DMS153 (cell line): ENCODE measurements around the gene HAO2.
"Not testable (repeated sequence)": the region's sequence is repeated elsewhere in the genome, so short reads cannot be mapped to it uniquely, and the experiment has no call there.

Experiments used
- DNase-seq: peaks from one replicate; lab custom pipeline; 2025; lab: John Stamatoyannopoulos, UW

Gene HAO2

GRCh38 chr1:119347858-119348257 is 20.7 kb upstream of the HAO2 start:
- DNase-seq: no peak

GRCh38 chr1:119348941-119349340 is 19.6 kb upstream of the HAO2 start:
- DNase-seq: no peak

DNA sequence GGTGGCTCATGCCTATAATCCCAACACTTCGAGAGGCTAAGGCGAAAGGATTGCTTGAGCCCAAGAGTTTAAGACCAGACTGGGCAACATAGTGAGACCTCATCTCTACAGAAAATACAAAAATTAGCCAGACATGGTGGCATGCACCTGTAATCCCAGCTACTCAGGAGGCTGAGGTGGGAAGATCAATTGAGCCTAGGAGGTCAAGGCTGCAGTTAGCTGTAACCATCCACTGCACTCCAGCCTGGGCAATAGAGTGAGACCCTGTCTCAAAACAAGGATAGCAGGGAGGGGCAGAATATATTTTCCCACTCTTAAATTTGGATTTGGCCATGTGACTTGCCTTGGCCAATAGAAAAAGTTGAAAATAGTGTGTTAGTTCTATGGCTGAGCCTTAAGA is 17.7 kb upstream of the HAO2 start:
- DNase-seq: not testable (repeated sequence)

GRCh38 chr1:119351997-119352396 is 16.6 kb upstream of the HAO2 start:
- no peak for DNase-seq

- no peak for DNase-seq
Observed at GRCh38 chr1:119353836-119354235, 14.7 kb upstream of the HAO2 start.

DNA sequence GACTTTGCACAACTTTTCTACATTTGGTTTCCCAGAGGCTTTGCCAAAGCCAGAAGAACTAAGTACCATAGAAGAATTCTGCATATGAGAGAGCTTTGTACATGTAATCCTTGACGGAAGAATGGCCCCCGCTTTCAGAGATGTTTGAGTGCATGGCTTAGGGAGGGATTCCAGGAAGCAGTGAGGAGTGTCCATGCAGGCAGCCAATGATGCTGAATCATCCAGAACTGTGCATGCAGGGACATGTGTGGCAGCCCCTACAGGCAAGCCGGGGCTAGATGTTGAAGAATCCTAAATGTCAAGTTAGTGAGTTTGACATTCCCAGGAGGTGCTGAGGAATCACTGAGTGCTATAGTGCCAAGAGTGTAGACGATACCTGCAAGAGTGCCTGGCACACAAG is 9.9 kb upstream of the HAO2 start:
- no peak for DNase-seq

DNA sequence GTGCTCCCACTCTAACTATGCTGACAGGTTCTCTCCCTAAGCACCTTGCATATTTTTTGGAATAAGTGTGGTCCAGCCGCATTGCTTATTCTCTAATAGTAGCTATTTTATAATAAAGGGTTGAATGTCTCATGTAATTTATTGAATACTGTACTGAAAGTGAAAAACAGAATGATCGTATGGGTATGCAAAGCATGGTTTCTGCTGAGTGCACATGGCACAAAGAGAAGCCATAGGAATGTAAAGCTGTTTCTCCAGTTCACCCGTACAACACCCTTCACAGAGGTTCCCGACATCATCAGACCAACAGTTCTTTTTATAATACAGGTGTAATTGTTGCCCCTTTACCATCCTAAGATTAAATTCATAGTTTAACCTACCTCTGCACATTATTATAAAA is 8.9 kb upstream of the HAO2 start:
- DNase-seq: no peak

DNA sequence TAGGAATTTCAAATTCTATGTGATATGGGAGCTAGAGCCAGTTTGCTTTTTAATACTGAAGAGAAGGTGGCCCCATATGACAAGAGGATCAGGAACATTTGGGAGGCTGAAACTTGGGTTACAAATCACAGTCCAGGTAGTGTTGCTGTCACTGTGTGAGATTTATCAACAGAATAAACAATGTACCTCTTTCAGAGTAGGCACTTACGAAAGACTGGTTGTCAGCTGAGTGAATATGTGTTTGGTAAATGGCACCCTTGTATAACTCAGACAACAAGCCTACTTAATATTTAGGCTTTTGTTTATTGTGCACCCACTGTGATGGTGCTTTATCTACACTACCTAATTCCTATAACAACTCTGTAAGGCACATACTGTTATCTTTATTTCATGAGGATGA is 7.4 kb upstream of the HAO2 start:
- no peak for DNase-seq

DNA sequence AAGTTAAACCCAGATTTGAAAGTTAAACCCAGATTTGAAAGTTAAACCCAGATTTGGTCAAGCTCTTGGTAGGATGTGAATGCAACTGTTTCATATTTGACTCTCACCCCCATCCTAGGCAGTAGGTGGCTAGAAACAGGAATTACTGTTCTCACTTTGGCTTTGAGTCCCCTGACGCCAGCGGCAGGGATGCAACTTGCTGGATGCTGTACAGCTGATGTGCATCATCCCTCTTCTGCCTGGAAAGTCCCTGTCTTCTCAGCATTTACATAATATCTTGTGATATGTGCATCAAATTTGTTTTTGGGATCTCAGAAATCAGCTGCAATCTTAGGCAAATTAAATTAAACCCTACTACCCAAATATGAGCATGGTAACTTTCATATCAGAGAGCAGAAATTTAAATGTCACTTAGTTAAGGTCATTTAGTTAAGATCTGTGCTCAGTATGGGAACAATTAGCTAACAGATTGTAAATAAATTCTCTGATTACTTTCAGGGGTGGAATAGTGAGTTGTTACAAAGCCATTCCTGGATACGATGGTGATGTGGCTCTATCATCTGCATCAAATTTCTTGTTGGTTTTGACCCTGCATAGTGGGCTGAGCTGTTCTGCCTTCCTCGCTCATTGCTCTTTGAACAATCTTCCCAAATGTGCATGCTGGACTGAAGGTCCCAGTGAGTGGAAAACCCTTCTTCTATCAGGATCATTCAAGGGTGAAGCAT is 6.8 kb upstream of the HAO2 start:
- DNase-seq: no peak

- DNase-seq: no peak
Observed at GRCh38 chr1:119363162-119363561, 5.4 kb upstream of the HAO2 start.

GRCh38 chr1:119364640-119365039 is 3.9 kb upstream of the HAO2 start:
- DNase-seq: no peak

DNA sequence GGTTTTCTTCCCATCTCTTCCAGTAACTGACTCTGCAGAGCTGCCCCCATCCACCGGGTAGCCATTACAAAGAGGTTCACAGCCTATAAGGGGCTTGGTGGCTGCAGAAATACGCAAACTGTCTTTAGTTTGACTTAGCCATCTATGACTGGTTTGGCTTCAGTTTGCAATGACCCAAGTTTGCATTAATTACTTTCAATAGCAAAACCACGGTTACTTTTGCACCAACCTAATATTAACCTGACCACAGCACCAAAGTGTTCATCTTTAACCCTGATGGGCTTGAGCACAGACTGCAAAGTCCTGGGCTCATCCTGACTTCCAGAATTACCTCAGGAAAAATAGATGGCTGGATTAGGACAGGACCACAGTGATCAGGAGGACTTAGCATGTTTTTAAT is 2.2 kb upstream of the HAO2 start:
- DNase-seq: no peak

GRCh38 chr1:119367432-119368124 is 1.0 kb upstream of the HAO2 start:
- no peak for DNase-seq

DNA sequence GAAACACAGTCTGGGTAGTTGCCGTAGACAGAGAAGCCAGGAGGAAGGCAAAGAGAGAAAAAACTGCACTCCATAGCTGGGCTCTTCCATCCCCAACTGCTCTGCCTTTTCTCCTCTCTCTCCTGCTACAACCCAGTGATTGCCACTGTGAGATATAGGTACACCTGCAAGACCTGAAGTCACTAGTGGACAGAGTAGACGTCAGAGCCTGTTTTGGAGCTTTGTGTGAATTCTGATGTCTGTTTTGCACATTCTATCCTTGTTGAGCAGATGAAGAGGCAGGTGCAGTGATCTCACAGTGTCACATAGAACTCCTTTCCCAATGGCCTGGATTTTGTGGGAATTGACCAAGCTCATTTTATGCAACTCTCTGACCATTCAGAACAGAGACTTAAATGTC is 2.2 kb downstream of the HAO2 start:
- DNase-seq: no peak

DNA sequence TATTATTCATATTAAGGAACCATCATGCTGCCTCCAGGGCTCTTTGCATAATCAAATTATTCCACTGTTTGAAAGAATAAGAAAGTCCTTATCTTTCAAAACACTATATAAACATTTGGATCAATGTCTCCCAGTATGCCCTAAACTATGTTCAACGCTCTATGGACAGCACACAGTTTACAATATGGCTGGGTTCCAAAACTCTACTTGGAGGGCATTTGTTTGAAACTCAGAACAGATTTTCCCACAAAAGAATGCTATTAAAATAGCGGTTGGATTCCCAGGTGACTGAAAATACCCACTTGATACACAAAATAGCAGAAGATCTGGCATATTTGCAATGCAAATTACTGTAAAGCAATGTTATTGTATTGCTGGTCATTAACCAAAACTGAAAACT is 3.2 kb downstream of the HAO2 start:
- no peak for DNase-seq

DNA sequence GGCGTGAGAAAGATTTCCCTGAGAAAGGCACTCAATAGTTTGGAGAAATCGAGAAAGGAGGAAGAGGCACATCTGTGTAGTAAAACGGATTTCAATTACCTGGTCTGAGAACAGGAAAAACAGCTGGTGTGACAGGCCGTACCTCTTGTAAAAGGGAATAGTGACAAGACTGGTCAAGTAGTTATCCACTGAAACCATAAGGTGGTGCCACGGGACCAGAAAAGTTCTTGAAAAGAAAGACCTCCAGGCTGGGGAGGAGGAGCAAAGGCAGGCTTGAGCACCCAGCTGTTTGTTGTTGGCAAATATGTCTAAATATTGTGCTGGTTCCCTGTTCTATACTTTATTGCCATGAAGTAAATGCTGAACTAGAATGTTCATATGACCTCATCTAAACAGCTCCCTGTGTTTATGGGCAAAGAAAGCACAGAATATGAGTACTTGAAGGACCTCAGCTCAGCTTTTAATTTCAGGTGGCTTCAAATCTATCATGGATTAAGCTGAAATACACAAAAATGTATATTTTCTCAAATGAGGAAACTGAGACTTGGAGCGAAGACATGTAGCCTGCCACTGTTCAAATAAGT is 4.0 kb downstream of the HAO2 start:
- no peak for DNase-seq

- DNase-seq: no peak
Observed at GRCh38 chr1:119373465-119373864, 4.9 kb downstream of the HAO2 start.

DNA sequence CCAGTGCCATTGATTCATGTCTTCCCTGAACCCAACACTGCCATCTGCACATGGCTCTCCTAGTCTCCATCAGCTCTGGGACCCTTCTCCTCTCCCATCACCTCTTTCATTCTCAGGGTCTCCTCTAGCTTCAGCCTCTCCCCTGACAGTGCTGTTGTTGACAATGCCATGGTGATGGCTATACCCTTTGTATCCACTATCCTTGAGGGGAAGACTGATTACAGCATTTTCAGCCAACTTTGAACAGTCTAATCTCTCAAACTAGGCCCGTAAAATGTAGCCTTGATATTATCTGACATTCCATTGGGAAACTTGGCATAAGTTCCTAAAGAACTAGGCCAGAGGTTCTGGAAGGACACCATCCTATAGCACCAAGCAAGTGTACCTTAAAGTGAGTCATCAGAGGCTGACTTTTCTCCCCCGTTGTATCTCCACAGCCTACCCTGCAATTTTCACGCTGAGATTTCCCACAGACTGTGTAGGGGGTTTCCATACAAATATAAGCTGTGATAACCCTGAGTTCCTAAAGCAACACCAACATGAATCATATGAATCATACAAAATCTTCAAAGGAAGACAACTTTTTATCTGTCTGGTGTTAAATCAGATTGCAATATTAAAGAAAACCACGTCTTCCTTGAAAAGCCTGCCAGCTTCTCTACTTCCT is 5.8 kb downstream of the HAO2 start:
- no peak for DNase-seq

- DNase-seq: no peak
Observed at GRCh38 chr1:119375366-119375765, 6.8 kb downstream of the HAO2 start.

GRCh38 chr1:119376594-119376993 is 8.0 kb downstream of the HAO2 start:
- DNase-seq: no peak

- not testable (repeated sequence) for DNase-seq
Observed at GRCh38 chr1:119377594-119377993, 9.0 kb downstream of the HAO2 start.

DNA sequence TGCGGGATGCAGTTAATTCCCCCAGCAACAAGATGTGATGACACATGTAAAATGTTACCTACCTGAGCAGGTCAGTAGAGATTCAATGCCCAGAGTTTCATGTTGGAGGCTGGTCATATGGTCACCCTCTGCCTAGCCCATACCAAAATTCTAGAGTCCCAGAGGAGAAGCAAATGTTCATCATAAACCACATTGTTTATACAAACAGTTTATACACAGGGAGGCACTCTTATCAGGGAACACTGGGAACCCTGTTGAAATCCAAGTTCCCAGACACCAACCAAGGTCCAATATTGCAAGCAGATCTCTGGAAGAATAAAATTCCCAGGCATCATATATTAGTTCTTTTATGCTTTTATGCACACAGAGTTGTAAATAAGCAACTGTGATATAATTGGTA is 10.5 kb downstream of the HAO2 start:
- no peak for DNase-seq

DNA sequence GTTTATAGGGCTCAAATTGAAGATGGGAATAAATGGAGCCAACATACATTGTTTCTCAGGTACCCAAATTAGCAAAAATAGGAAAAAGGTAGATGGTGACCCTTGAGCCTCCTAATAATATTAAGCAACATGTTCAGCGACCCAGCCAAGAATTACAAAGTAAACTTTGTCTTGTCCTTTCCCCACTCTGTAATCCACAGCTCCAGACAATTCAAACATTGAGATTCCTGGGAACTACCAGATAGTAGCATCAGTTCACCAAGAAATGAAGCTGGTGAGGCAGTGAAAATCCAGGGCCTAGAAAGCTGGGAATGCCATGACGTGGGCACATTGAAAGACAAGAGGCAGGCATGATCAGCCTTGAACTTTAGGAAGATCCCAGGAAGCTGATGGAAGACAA is 11.7 kb downstream of the HAO2 start:
- no peak for DNase-seq
